GM12873 (cell line): ENCODE measurements around the gene AKR1C1.

Experiments used
- TF ChIP-seq, protein P1 (sequence below): IDR thresholded peaks from 2 replicates; pipeline ENCODE4 v1.5.1; 2012; ENCODE audit warnings: low read depth, mild to moderate bottlenecking, moderate library complexity, low read length, control low read depth; ENCODE audit not compliant: insufficient read depth; ENCODE audit errors: missing control alignments

Gene AKR1C1

GRCh38 chr10:4934391-4934987 is 28.7 kb upstream of the AKR1C1 start:
- TF ChIP-seq, protein P1, sequence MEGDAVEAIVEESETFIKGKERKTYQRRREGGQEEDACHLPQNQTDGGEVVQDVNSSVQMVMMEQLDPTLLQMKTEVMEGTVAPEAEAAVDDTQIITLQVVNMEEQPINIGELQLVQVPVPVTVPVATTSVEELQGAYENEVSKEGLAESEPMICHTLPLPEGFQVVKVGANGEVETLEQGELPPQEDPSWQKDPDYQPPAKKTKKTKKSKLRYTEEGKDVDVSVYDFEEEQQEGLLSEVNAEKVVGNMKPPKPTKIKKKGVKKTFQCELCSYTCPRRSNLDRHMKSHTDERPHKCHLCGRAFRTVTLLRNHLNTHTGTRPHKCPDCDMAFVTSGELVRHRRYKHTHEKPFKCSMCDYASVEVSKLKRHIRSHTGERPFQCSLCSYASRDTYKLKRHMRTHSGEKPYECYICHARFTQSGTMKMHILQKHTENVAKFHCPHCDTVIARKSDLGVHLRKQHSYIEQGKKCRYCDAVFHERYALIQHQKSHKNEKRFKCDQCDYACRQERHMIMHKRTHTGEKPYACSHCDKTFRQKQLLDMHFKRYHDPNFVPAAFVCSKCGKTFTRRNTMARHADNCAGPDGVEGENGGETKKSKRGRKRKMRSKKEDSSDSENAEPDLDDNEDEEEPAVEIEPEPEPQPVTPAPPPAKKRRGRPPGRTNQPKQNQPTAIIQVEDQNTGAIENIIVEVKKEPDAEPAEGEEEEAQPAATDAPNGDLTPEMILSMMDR = no peak

DNA sequence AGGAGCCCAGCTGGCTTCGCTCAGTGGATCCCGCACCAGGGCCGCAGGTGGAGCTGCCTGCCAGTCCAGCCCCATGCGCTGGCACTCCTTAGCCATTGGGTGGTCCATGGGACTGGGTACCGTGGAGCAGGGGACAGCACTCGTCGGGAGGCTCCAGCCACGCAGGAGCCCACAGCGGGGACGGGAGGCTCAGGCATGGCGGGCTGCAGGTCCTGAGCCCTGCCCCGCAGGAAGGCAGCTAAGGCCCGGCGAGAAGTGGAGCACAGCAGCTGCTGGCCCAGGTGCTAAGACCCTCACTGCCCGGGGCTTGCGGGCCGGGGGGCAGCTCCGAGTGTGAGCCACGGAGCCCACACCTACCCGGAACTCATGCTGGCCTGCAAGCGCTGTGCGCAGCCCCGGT is 25.9 kb upstream of the AKR1C1 start:
- TF ChIP-seq, protein P1 = no peak

GRCh38 chr10:4939224-4940072 is 23.8 kb upstream of the AKR1C1 start:
- TF ChIP-seq, protein P1 = no peak

DNA sequence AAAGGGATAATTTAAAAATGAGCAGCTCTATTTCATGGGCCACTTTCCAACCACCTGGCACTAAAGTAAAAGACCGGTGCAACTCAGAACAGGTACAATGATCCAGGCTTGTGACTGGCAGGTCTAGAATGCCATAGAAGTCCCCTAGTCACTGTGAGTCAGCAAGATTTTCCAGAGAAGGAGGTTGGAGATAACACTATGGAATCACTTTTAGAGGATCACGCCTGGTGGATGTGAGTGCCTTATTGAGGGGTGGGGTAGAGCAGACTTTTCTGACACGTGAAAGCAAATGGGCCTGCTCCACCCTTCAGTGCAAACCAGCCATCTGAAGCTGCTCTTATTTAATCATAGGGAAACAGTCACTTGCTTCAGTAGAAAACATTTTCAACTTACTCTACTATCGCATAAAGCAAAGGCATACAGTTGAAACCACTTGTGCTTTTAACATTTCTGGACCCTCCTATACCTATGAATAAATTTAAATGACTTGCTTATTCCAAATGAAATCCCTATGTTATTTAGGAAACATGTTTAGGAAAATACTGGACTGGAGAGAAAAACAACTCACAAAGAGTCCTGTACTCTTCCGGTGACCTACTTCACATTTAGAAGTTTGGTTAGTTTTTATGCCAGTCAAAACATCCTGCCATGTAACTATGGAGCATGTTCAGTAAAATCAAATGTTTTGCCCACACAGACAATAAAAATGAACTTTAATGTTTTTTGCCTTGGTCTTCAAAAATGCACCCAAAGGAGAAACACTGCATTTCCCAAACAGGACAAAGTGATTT is 21.5 kb upstream of the AKR1C1 start:
- TF ChIP-seq, protein P1 = no peak

- TF ChIP-seq, protein P1 = no peak
Measured at GRCh38 chr10:4943821-4944220, 19.4 kb upstream of the AKR1C1 start.

GRCh38 chr10:4944841-4945240 is 18.4 kb upstream of the AKR1C1 start:
- TF ChIP-seq, protein P1 = no peak
